ENCODE results near the gene DAPP1. TPM values are rescaled to one million over a fixed set of nuclear protein-coding genes. Genes with fewer than 3 reads are reported as not detected.
"Not testable (repeated sequence)": the region's sequence is repeated elsewhere in the genome, so short reads cannot be mapped to it uniquely, and the experiment has no call there.

DAPP1 gene
- total RNA-seq = 0.41 TPM

GRCh38 chr4:99816545-99817308 lies at the start of gene DAPP1:
DAPP1 (plus strand) TSS chr4:99816827; CDS start chr4:99816914, 87 bp downstream.
- no peak for DNase-seq (ENCODE audit: low spot score in 2 of 2)
- no peak for FAIRE-seq

GRCh38 chr4:99770842-99771241 lies 45.8 kb upstream of the DAPP1 start:
- not testable (repeated sequence) for FAIRE-seq; DNase-seq (ENCODE audit: low spot score in 2 of 2)

GRCh38 chr4:99783940-99784339 lies 32.7 kb upstream of the DAPP1 start:
- DNase-seq (ENCODE audit: low spot score in 2 of 2) (no peak), FAIRE-seq (no peak)

GRCh38 chr4:99784842-99785241 lies 31.8 kb upstream of the DAPP1 start:
- DNase-seq (ENCODE audit: low spot score in 2 of 2) (no peak), FAIRE-seq (no peak)

GRCh38 chr4:99790796-99791617 lies 25.6 kb upstream of the DAPP1 start:
- FAIRE-seq = no peak
- no peak for DNase-seq (ENCODE audit: low spot score in 2 of 2)

GRCh38 chr4:99800332-99801004 lies 16.2 kb upstream of the DAPP1 start:
- no peak for DNase-seq (ENCODE audit: low spot score in 2 of 2)
- no peak for FAIRE-seq

- FAIRE-seq (no peak), DNase-seq (ENCODE audit: low spot score in 2 of 2) (no peak)
These were observed 15.5 kb upstream of the DAPP1 start for GRCh38 chr4:99801005-99801699.

- DNase-seq (ENCODE audit: low spot score in 2 of 2) (no peak), FAIRE-seq (no peak)
These were observed 13.0 kb upstream of the DAPP1 start for GRCh38 chr4:99803566-99804101.

GRCh38 chr4:99806545-99806944 lies 10.1 kb upstream of the DAPP1 start:
- no peak for FAIRE-seq
- DNase-seq (ENCODE audit: low spot score in 2 of 2) = no peak

- FAIRE-seq (no peak), DNase-seq (ENCODE audit: low spot score in 2 of 2) (no peak)
These were observed 9.0 kb upstream of the DAPP1 start for GRCh38 chr4:99807666-99808065.

GRCh38 chr4:99808260-99808857 lies 8.3 kb upstream of the DAPP1 start:
- DNase-seq (ENCODE audit: low spot score in 2 of 2) = no peak

GRCh38 chr4:99809326-99809725 lies 7.3 kb upstream of the DAPP1 start:
- no peak for DNase-seq (ENCODE audit: low spot score in 2 of 2)

More at GRCh38 chr4:99808260-99808857, 8.3 kb upstream of the DAPP1 start:
- no peak for FAIRE-seq

GRCh38 chr4:99810536-99810935 lies 6.1 kb upstream of the DAPP1 start:
- FAIRE-seq = no peak
- no peak for DNase-seq (ENCODE audit: low spot score in 2 of 2)

More at GRCh38 chr4:99809326-99809725, 7.3 kb upstream of the DAPP1 start:
- FAIRE-seq = no peak

- no peak for DNase-seq (ENCODE audit: low spot score in 2 of 2)
- FAIRE-seq = no peak
These were observed 5.5 kb upstream of the DAPP1 start for GRCh38 chr4:99811117-99811516.

GRCh38 chr4:99811850-99812249 lies 4.8 kb upstream of the DAPP1 start:
- no peak for FAIRE-seq

GRCh38 chr4:99815597-99816011 lies 1.0 kb upstream of the DAPP1 start:
- FAIRE-seq (no peak), DNase-seq (ENCODE audit: low spot score in 2 of 2) (no peak)

More at GRCh38 chr4:99811850-99812249, 4.8 kb upstream of the DAPP1 start:
- DNase-seq (ENCODE audit: low spot score in 2 of 2) = no peak

GRCh38 chr4:99817309-99817890 lies 773 bp downstream of the DAPP1 start:
- FAIRE-seq (no peak), DNase-seq (ENCODE audit: low spot score in 2 of 2) (no peak)

GRCh38 chr4:99818661-99819060 lies 2.0 kb downstream of the DAPP1 start:
- no peak for DNase-seq (ENCODE audit: low spot score in 2 of 2)
- FAIRE-seq = no peak

- FAIRE-seq = no peak
These were observed 5.4 kb downstream of the DAPP1 start for GRCh38 chr4:99821918-99822503.

More at GRCh38 chr4:99821918-99822503, 5.4 kb downstream of the DAPP1 start:
- no peak for DNase-seq (ENCODE audit: low spot score in 2 of 2)

Data from frontal cortex (tissue), 4 donors.